ENCODE measurements around the gene TNP1. TPM values are rescaled to one million over a fixed set of nuclear protein-coding genes. Genes with fewer than 3 reads are reported as not detected.

TNP1 gene
- total RNA-seq, 1 experiment from 2014 or later = not detected

- TF ChIP-seq CTCF (conservative IDR thresholded peaks at IDR 0.05) = no peak
- Mint-ChIP-seq H3K27ac (no peak overlapping the region), H3K4me3 (no peak overlapping the region), H3K9me3 (peaks cover 22 to 33% of the 10 kb centered on the region in 2 experiments), H3K36me3 (ENCODE audit: insufficient read depth in 1 of 3, low read depth in 3 of 3) (peaks cover 7 to 23% (median 8%) of the 10 kb centered on the region in 3 experiments; a peak in 6 of 7 replicates), H3K4me1 (peaks cover 2 to 10% of the 10 kb centered on the region in 2 experiments; a peak in 3 of 4 replicates), H3K27me3 (ENCODE audit: low read depth) (no peaks in the 10 kb centered on the region)
- Histone ChIP-seq H2AK5ac (ENCODE audit: insufficient read length, low read length) (no peak overlapping the region), H2AFZ (ENCODE audit: low read length) (no peak overlapping the region), H2BK15ac (ENCODE audit: low read depth, low read length) (no peak overlapping the region), H3K79me1 (ENCODE audit: insufficient read depth, low read depth, low read length, poor library complexity, severe bottlenecking) (no peaks in the 10 kb centered on the region), H3K9me3 (ENCODE audit: control insufficient read depth, low read depth, low read length) (peaks cover 4% of the 10 kb centered on the region), H3K23me2 (ENCODE audit: insufficient read length, low read depth, low read length, poor library complexity, severe bottlenecking) (no peaks in the 10 kb centered on the region), H2BK120ac (ENCODE audit: low read depth, low read length, poor library complexity, severe bottlenecking) (no peak overlapping the region), H4K5ac (ENCODE audit: insufficient read length, low read depth, low read length) (no peak overlapping the region), H3K23ac (ENCODE audit: insufficient read length, low read depth, low read length) (no peak overlapping the region), H3K56ac (ENCODE audit: insufficient read length, low read depth, low read length) (no peak overlapping the region), H2BK5ac (ENCODE audit: insufficient read length, low read length) (no peak overlapping the region), H2BK12ac (ENCODE audit: insufficient read length, low read depth, low read length) (no peak overlapping the region), H4K8ac (replicated peaks; ENCODE audit: insufficient read length, low read depth, low read length) (no peak overlapping the region), H3K9ac (ENCODE audit: extremely low read depth, insufficient read length, low read length) (no peak overlapping the region), H3K18ac (ENCODE audit: insufficient read length, low read depth, low read length) (no peak overlapping the region), H3K4me1 (ENCODE audit: insufficient read depth, low read length) (peaks cover 1% of the 10 kb centered on the region; the same call in 1 of the 2 replicates), H3T11ph (ENCODE audit: low read length) (no peak overlapping the region), H4K91ac (ENCODE audit: insufficient read length, low read depth, low read length) (no peak overlapping the region), H3K79me2 (ENCODE audit: insufficient read depth, low read length) (no peaks in the 10 kb centered on the region), H4K20me1 (ENCODE audit: control insufficient read depth, insufficient read depth, insufficient read length) (no peaks in the 10 kb centered on the region), H3K27ac (ENCODE audit: insufficient read length, low read depth, low read length) (no peak overlapping the region), H3K14ac (ENCODE audit: insufficient read depth, low read length) (no peak overlapping the region), H3K4ac (ENCODE audit: low read depth, low read length) (no peak overlapping the region), H3K4me2 (ENCODE audit: insufficient read depth, insufficient read length, low read length) (no peak overlapping the region), H2BK20ac (ENCODE audit: low read depth, low read length, poor library complexity, severe bottlenecking) (no peak overlapping the region), H3K27me3 (ENCODE audit: insufficient read depth, low read length) (no peaks in the 10 kb centered on the region)
- WGBS (ENCODE audit: extremely low coverage, insufficient read length, low lambda C conversion rate) = no CpG with 5 or more reads among the region's 3 CpGs
- no peak for DNase-seq
These were observed 43.6 kb upstream of the TNP1 start for GRCh38 chr2:216903470-216903869.

Measured in H9 (cell line).